Esophagus (tissue), 2 donors: ENCODE measurements around the gene CDK11B. TPM values are rescaled to one million over a fixed set of nuclear protein-coding genes. Genes with fewer than 3 reads are reported as not detected.
A peak's percentile ranks its signal among the peaks of the same experiment; 100 is the strongest.

Experiments used
- H3K27ac ChIP-seq, 2 donors: one replicate each; pipeline ENCODE4 v1.5.1; 2013; ENCODE audit warnings: low read depth in 2 of 2, mild to moderate bottlenecking in 2 of 2, inconsistent platforms in 1 of 2, low read length in 1 of 2, moderate library complexity in 1 of 2
- H3K27me3 ChIP-seq, 2 donors: one replicate each; pipeline ENCODE4 v1.6.1; 2013; ENCODE audit warnings: low read length in 2 of 2, control low read depth in 1 of 2, mild to moderate bottlenecking in 1 of 2; ENCODE audit not compliant: insufficient read depth in 2 of 2, control insufficient read depth in 1 of 2
- H3K36me3 ChIP-seq, 2 donors: one replicate each; pipeline ENCODE4 v1.6.1; 2013; ENCODE audit warnings: low read length in 1 of 2; ENCODE audit not compliant: control insufficient read depth in 2 of 2, insufficient read depth in 2 of 2
- H3K4me1 ChIP-seq, 2 donors: one replicate each; pipeline ENCODE4 v1.6.1; 2013; ENCODE audit warnings: low read length in 1 of 2; ENCODE audit not compliant: control insufficient read depth in 2 of 2, insufficient read depth in 2 of 2
- H3K4me3 ChIP-seq, 2 donors: one replicate each; pipeline ENCODE4 v1.5.1; 2013; ENCODE audit warnings: low read length in 2 of 2, mild to moderate bottlenecking in 2 of 2, low read depth in 1 of 2, moderate library complexity in 1 of 2
- H3K9me3 ChIP-seq, 2 donors: one replicate each; pipeline ENCODE4 v1.6.1; 2013; ENCODE audit warnings: mild to moderate bottlenecking in 2 of 2, low read depth in 1 of 2, low read length in 1 of 2, moderate library complexity in 1 of 2; ENCODE audit not compliant: control insufficient read depth in 2 of 2, insufficient read depth in 1 of 2
- WGBS, 2 donors: extraction: QIAGEN DNeasy Blood & Tissue Kit; methylation state at CpG; one replicate each; pipeline ENCODE4 v1.1.7; 2013; 5-methylcytosine and 5-hydroxymethylcytosine counted together
- polyA plus RNA-seq, 2 donors: library from polyadenylated mRNA; stranded (reverse); fragments of 200-250 nt; gene quantifications; one replicate each; pipeline ENCODE4 v1.2.3, GENCODE V29; 2013
- donor health status: healthy with polysubstance abuse.
- donor health status: Bipolar disorder and iron deficiency.

CDK11B gene
- polyA plus RNA-seq, 2 donors = 20.6 to 21.0 TPM

GRCh38 chr1:1602304-1602967 is 56.4 kb downstream of the CDK11B start:
- H3K4me3 ChIP-seq = no peak overlapping the region
- H3K27me3 ChIP-seq = peaks cover 0 to 7% of the 10 kb centered on the region in 2 donors
- no peak overlapping the region for H3K27ac ChIP-seq
- H3K4me1 ChIP-seq = peaks cover 13 to 15% of the 10 kb centered on the region in 2 donors
- H3K36me3 ChIP-seq = no peaks in the 10 kb centered on the region
- WGBS, 2 donors = 64 to 67% methylated on average over 18 of the region's 18 CpGs
- peaks cover 0 to 2% of the 10 kb centered on the region in 2 donors for H3K9me3 ChIP-seq

GRCh38 chr1:1601564-1602303 is 57.1 kb downstream of the CDK11B start:
- H3K4me3 ChIP-seq = no peak overlapping the region
- 88 to 90% methylated on average over 15 of the region's 15 CpGs for WGBS, 2 donors
- peaks cover 0 to 2% of the 10 kb centered on the region in 2 donors for H3K9me3 ChIP-seq
- H3K36me3 ChIP-seq = no peaks in the 10 kb centered on the region
- H3K27ac ChIP-seq = no peak overlapping the region
- peaks cover 0 to 7% of the 10 kb centered on the region in 2 donors for H3K27me3 ChIP-seq
- H3K4me1 ChIP-seq = peaks cover 13 to 17% of the 10 kb centered on the region in 2 donors

- Histone ChIP-seq H3K4me3 (peak overlapping the region in 1 of 2 donors; percentile 63), H3K27me3 (peaks cover 0 to 7% of the 10 kb centered on the region in 2 donors), H3K9me3 (peaks cover 0 to 2% of the 10 kb centered on the region in 2 donors), H3K4me1 (peaks cover 13 to 17% of the 10 kb centered on the region in 2 donors), H3K27ac (no peak overlapping the region), H3K36me3 (no peaks in the 10 kb centered on the region)
- WGBS, 2 donors = 69 to 71% methylated on average over 22 of the region's 22 CpGs
Observed at GRCh38 chr1:1600861-1601563, 57.8 kb downstream of the CDK11B start.

DNA sequence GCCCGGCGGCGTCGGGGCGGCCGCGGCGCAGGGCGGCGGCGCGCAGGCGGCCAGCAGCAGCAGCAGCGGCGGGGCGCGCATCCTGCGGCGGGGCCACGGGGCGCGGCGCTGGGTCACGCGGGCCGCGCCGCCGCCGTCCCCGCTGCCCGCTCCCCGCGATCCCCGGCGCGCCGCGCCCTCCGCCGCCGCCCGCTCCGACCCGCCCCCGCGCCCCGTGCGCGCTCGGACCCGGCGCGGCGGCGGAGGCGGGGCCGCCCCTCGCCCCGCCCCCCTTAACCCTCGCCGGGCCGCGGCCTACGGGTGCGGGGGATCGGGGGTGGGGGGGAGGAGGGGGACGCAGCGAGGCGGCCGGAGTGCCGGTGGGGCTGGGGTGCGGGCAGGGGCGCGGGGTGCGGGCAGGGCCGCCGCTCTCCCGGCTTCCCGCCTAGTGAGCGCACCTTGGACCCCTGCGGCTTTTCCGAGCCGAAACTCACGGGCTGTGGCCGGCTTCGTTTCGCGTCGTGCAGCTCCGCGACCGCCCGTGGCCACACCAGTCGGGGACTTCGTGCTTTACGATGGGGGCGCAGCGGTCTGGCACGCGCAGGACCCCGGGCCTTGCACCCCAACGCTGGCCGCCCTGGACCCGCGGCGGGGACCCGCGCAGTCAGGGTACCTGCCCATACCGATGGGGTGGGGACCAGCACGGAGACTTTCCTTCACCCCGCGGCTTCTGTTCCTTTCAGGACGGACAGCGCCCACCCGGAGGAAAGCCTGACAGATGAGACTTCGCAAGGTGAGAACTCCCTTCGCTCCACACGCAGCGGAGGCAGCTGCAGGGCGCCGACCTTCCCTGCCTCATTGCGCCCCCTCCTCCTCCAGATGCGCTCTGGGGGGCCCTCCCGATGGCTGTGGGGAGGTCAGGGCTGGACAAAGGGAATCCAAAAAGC is 58.6 kb downstream of the CDK11B start, which contains the start of gene FNDC10:
Gene FNDC10 (minus strand): TSS at position 201 of the 926 bp plus-strand sequence. CDS start 120 bp downstream, at position 81.
- Histone ChIP-seq H3K27ac (no peak within 1 kb of the TSS), H3K27me3 (peaks cover 0 to 7% of the 10 kb centered on the region in 2 donors), H3K4me3 (peak within 1 kb of the TSS; percentile 56 to 63), H3K36me3 (no peaks in the 10 kb centered on the region), H3K4me1 (peaks cover 13 to 17% of the 10 kb centered on the region in 2 donors), H3K9me3 (peaks cover 0 to 2% of the 10 kb centered on the region in 2 donors)
- WGBS, 2 donors = 3 to 7% methylated on average over 48 to 124 of the region's 125 CpGs

DNA sequence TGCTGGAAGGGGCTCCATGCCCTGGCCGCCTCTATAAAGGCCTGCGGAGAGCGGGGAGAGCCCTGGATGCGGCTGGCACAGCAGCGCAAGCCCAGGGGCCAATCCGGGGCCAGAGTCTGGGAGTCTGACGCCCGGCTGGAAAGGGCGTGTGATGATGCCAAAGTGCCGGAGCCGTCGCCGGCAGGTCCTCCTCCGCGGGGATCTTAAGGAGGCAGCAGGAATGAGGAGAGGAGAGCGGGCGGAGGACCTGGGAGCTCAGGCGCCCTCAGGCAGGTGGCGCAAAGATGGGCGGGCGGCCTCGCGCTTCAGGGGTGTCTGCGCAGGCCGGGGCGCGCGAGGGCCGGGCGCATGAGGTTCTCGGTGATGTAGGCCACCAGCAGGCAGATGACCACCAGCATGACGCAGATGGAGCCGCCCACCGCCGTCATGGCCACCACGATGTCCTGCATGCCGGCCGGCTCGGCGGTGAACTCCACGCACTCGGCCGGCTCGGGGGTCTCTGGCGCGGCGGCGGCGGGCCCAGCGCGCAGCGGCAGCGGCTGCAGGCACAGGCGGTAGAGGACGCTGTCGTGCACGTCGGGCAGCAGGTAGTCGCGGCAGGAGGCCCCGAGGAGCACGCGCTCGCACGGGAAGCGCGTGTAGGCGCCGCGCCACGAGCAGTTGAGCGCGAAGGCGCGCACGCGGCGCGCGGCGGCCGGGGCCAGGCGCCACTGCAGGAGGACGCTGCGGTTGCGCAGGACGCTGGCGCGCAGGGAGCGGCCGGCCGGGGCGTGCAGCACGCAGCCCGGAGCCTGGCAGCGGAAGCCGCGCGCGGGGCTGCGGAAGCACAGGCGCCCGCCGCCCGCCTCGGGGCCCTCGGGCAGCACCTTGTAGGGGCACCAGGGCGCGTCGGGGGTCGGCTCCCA is 59.5 kb downstream of the CDK11B start:
- H3K27me3 ChIP-seq = peaks cover 0 to 7% of the 10 kb centered on the region in 2 donors
- H3K36me3 ChIP-seq = no peaks in the 10 kb centered on the region
- H3K4me3 ChIP-seq = peak overlapping the region; percentile 44 to 63
- 10 to 16% methylated on average over 93 to 111 of the region's 111 CpGs for WGBS, 2 donors
- H3K27ac ChIP-seq = no peak overlapping the region
- peaks cover 0 to 2% of the 10 kb centered on the region in 2 donors for H3K9me3 ChIP-seq
- H3K4me1 ChIP-seq = peaks cover 13 to 17% of the 10 kb centered on the region in 2 donors

- WGBS, 2 donors = 80 to 85% methylated on average over 13 of the region's 13 CpGs
- Histone ChIP-seq H3K27ac (no peak overlapping the region), H3K27me3 (peaks cover 0 to 7% of the 10 kb centered on the region in 2 donors), H3K4me1 (peaks cover 13 to 17% of the 10 kb centered on the region in 2 donors), H3K36me3 (no peaks in the 10 kb centered on the region), H3K9me3 (peaks cover 0 to 2% of the 10 kb centered on the region in 2 donors), H3K4me3 (no peak overlapping the region)
Observed at GRCh38 chr1:1598720-1599029, 60.1 kb downstream of the CDK11B start.

- Histone ChIP-seq H3K27ac (no peak overlapping the region), H3K36me3 (no peaks in the 10 kb centered on the region), H3K4me1 (peaks cover 13 to 17% of the 10 kb centered on the region in 2 donors), H3K27me3 (peaks cover 0 to 7% of the 10 kb centered on the region in 2 donors), H3K4me3 (no peak overlapping the region), H3K9me3 (peaks cover 0 to 2% of the 10 kb centered on the region in 2 donors)
- 80 to 87% methylated on average over 28 of the region's 28 CpGs for WGBS, 2 donors
Observed at GRCh38 chr1:1598051-1598719, 60.6 kb downstream of the CDK11B start.
